ENCODE data around the gene SYNCRIP. TPM values are rescaled to one million over a fixed set of nuclear protein-coding genes. Genes with fewer than 3 reads are reported as not detected.

Gene SYNCRIP
- total and polyA plus RNA-seq, 2 of the 13 experiments (the other 11 are each of a cell fraction or from before 2014, with no cell fraction given) = 8.1 to 112 TPM

- TF ChIP-seq ZBTB44 (CRISPR knock-in tag; IDR thresholded peaks at IDR 0.05) (no peak), ZNF790 (CRISPR knock-in tag; IDR thresholded peaks at IDR 0.05; ENCODE audit: borderline replicate concordance) (no peak), MTA3 (CRISPR knock-in tag; IDR thresholded peaks at IDR 0.05) (no peak), ZIK1 (CRISPR knock-in tag; IDR thresholded peaks at IDR 0.05; ENCODE audit: borderline replicate concordance, low read depth) (no peak), DRAP1 (CRISPR knock-in tag; IDR thresholded peaks at IDR 0.05) (peak; percentile 61), RAD51 (IDR thresholded peaks at IDR 0.05; ENCODE audit: borderline replicate concordance) (no peak), ZNF264 (CRISPR knock-in tag; IDR thresholded peaks at IDR 0.05) (no peak), RNF219 (CRISPR knock-in tag; IDR thresholded peaks at IDR 0.05) (no peak), TARDBP (CRISPR knock-in tag; IDR thresholded peaks at IDR 0.05) (no peak), DDIT3 (CRISPR knock-in tag; IDR thresholded peaks at IDR 0.05) (no peak), HNRNPK (IDR thresholded peaks at IDR 0.05; ENCODE audit: low read depth, low read length, poor library complexity, severe bottlenecking) (peak; percentile 98), MAFG (CRISPR knock-in tag; IDR thresholded peaks at IDR 0.05) (no peak), KMT2B (CRISPR knock-in tag; IDR thresholded peaks at IDR 0.05) (peak; percentile 42; the same call in 1 of the 2 replicates), ATAD3A (CRISPR knock-in tag; IDR thresholded peaks at IDR 0.05) (no peak), ATM (IDR thresholded peaks at IDR 0.05; ENCODE audit: borderline replicate concordance) (no peak), RFXANK (CRISPR knock-in tag; IDR thresholded peaks at IDR 0.05) (no peak), ZNF160 (CRISPR knock-in tag; IDR thresholded peaks at IDR 0.05) (no peak), ZBTB8A (CRISPR knock-in tag; IDR thresholded peaks at IDR 0.05; ENCODE audit: borderline replicate concordance, low read depth) (no peak), TRAFD1 (CRISPR knock-in tag; IDR thresholded peaks at IDR 0.05; ENCODE audit: borderline replicate concordance) (no peak; the same call in 1 of the 2 replicates), NCOA5 (CRISPR knock-in tag; IDR thresholded peaks at IDR 0.05) (no peak), SMARCC2 (IDR thresholded peaks at IDR 0.05) (no peak), SSRP1 (CRISPR knock-in tag; IDR thresholded peaks at IDR 0.05) (no peak), ZKSCAN1 (IDR thresholded peaks at IDR 0.05; ENCODE audit: low read length) (no peak), ZEB1 (IDR thresholded peaks at IDR 0.05; ENCODE audit: insufficient replicate concordance, low read depth) (peak; percentile 33)
Measured at GRCh38 chr6:85642774-85643536, at the start of gene SYNCRIP (continued).

Measured in HepG2 (cell line).